A549 (cell line): Measurements from ENCODE around the gene SORBS1. TPM values are rescaled to one million over a fixed set of nuclear protein-coding genes. Genes with fewer than 3 reads are reported as not detected.

Source experiments
- ATAC-seq, 2 experiments: fragments of 200-7000 bp in 1 of 2; fragments of >200 bp in 1 of 2; cut with Nextera tagmentation in 1 of 2; cut with Tn5 transposase in 1 of 2; 3 replicates each; pipeline versions ENCODE4 v1.8.0 to v1.9.1; 2018 to 2020; ENCODE audit warnings: mild to moderate bottlenecking in 1 of 2, moderate library complexity in 1 of 2
- CTCF ChIA-PET: fragments of 300-600 bp; sonication (Branson Sonifier 250); formaldehyde crosslinking; extraction: SDS; loops from one replicate; lab custom pipeline; 2021; ENCODE audit warnings: antibody characterized with exemption, inconsistent platforms; lab: Yijun Ruan, JAX
- POLR2A ChIA-PET: fragments of 350-600 bp; formaldehyde crosslinking; extraction: SDS; loops from one replicate; lab custom pipeline; 2021; ENCODE audit warnings: antibody characterized with exemption, inconsistent platforms; lab: Yijun Ruan, JAX
- DNase-seq, 2 experiments: peaks; one replicate each; pipeline versions ENCODE4 v3.0.0 to v3.0.0-alpha.2; 2011 to 2016; ENCODE audit warnings: low read depth in 1 of 2, low spot score in 1 of 2
- FAIRE-seq: peaks from 2 replicates; lab custom pipeline; 2011; peaks lifted over from hg19 to GRCh38; lab: Jason Lieb, UNC
- H3K27ac ChIP-seq, 2 experiments: fragments of >200 bp; sonication (Bioruptor Twin); formaldehyde crosslinking; 3 replicates each; pipeline ENCODE4 v1.5.1; 2016 to 2017
- H3K4me1 ChIP-seq: fragments of >200 bp; sonication (Bioruptor Twin); formaldehyde crosslinking; 3 replicates; pipeline ENCODE4 v1.6.1; 2016
- H3K4me2 ChIP-seq: fragments of >200 bp; sonication (Bioruptor Twin); formaldehyde crosslinking; 3 replicates; pipeline ENCODE4 v1.6.1; 2016
- H3K4me3 ChIP-seq: fragments of >200 bp; sonication (Bioruptor Twin); formaldehyde crosslinking; 3 replicates; pipeline ENCODE4 v1.5.1; 2016
- H3K9me3 ChIP-seq: fragments of >200 bp; sonication (Bioruptor Twin); formaldehyde crosslinking; 3 replicates; pipeline ENCODE4 v1.6.1; 2016
- CHD2 ChIP-seq: fragments of 150-350 bp; IDR thresholded peaks from 2 replicates; pipeline ENCODE4 v1.6.1; 2014; ENCODE audit warnings: low read length; ENCODE audit not compliant: partially characterized antibody
- CTCF ChIP-seq: fragments of >200 bp; sonication (Bioruptor Twin); formaldehyde crosslinking; IDR thresholded peaks from 3 replicates; pipeline ENCODE4 v1.5.1; 2016
- EP300 ChIP-seq, 2 experiments: fragments of >200 bp; sonication (Bioruptor Twin); formaldehyde crosslinking; IDR thresholded peaks; 2 replicates in 1 of 2; 3 replicates in 1 of 2; pipeline ENCODE4 v1.6.1; 2016 to 2017
- ESRRA ChIP-seq: fragments of 150-350 bp; IDR thresholded peaks from 2 replicates; pipeline ENCODE4 v1.6.1; 2014; ENCODE audit warnings: mild to moderate bottlenecking, low read length, borderline replicate concordance
- FOSB ChIP-seq: fragments of 250-450 bp; sonication (Bioruptor Pico); IDR thresholded peaks from 2 replicates; pipeline ENCODE4 v1.5.0; 2020; ENCODE audit warnings: mild to moderate bottlenecking, moderate library complexity
- GATA3 ChIP-seq: IDR thresholded peaks from 2 replicates; pipeline ENCODE4 v1.6.1; 2012; ENCODE audit warnings: borderline replicate concordance
- HEYL ChIP-seq: fragments of 250-450 bp; sonication (Bioruptor Pico); IDR thresholded peaks from 2 replicates; pipeline ENCODE4 v1.8.0; 2021; ENCODE audit warnings: mild to moderate bottlenecking, moderate library complexity
- HMGXB4 ChIP-seq: fragments of 250-450 bp; sonication (Bioruptor Pico); IDR thresholded peaks from 2 replicates; pipeline ENCODE4 v1.5.0; 2021; ENCODE audit warnings: mild to moderate bottlenecking, moderate library complexity, borderline replicate concordance
- JUN ChIP-seq, 2 experiments: fragments of >200 bp; sonication (Bioruptor Twin); formaldehyde crosslinking; IDR thresholded peaks; 2 replicates in 1 of 2; 3 replicates in 1 of 2; pipeline ENCODE4 v1.6.1; 2016 to 2017
- JUNB ChIP-seq: fragments of >200 bp; sonication (Bioruptor Twin); formaldehyde crosslinking; IDR thresholded peaks from 2 replicates; pipeline ENCODE4 v1.6.1; 2016
- KDM1A ChIP-seq: fragments of 200-600 bp; sonication (generic); IDR thresholded peaks from 2 replicates; pipeline ENCODE4 v1.6.1; 2016; ENCODE audit warnings: low read depth, mild to moderate bottlenecking
- MAFK ChIP-seq: fragments of 450-650 bp; IDR thresholded peaks from 2 replicates; pipeline ENCODE4 v1.6.1; 2014; ENCODE audit not compliant: partially characterized antibody
- MYC ChIP-seq: IDR thresholded peaks from 2 replicates; pipeline ENCODE4 v1.6.1; 2012; ENCODE audit warnings: mild to moderate bottlenecking, inconsistent platforms, low read length, improper control_type of control experiment, borderline replicate concordance
- NPAS2 ChIP-seq: fragments of 250-450 bp; sonication (Bioruptor Pico); IDR thresholded peaks from 2 replicates; pipeline ENCODE4 v1.8.0; 2022; ENCODE audit warnings: mild to moderate bottlenecking, moderate library complexity, borderline replicate concordance
- NR3C1 ChIP-seq: fragments of >200 bp; sonication (Bioruptor Twin); formaldehyde crosslinking; IDR thresholded peaks from 3 replicates; pipeline ENCODE4 v1.6.1; 2017
- POLR2A ChIP-seq: IDR thresholded peaks from 2 replicates; pipeline ENCODE4 v1.6.1; 2012; ENCODE audit warnings: mild to moderate bottlenecking, low read length
- RAD21 ChIP-seq, 2 experiments: fragments of >200 bp in 1 of 2; sonication (Bioruptor Twin) in 1 of 2; formaldehyde crosslinking in 1 of 2; IDR thresholded peaks in 1 of 2; conservative IDR thresholded peaks in 1 of 2; 2 replicates in 1 of 2; 3 replicates in 1 of 2; pipeline ENCODE4 v1.6.1; 2012 to 2018; ENCODE audit warnings: inconsistent platforms in 1 of 2
- RCOR1 ChIP-seq: fragments of 150-350 bp; IDR thresholded peaks from 2 replicates; pipeline ENCODE4 v1.6.1; 2014; ENCODE audit warnings: antibody characterized with exemption, low read length, low read depth
- RFX5 ChIP-seq: fragments of 450-650 bp; IDR thresholded peaks from 2 replicates; pipeline ENCODE4 v1.7.1; 2014; ENCODE audit warnings: antibody characterized with exemption, mild to moderate bottlenecking, moderate library complexity
- RNF2 ChIP-seq: fragments of 200-600 bp; sonication (generic); IDR thresholded peaks from 2 replicates; pipeline ENCODE4 v1.6.1; 2016; ENCODE audit warnings: low read depth, mild to moderate bottlenecking, antibody characterized with exemption, moderate library complexity, borderline replicate concordance
- SMC3 ChIP-seq: fragments of >200 bp; sonication (Bioruptor Twin); formaldehyde crosslinking; IDR thresholded peaks from 3 replicates; pipeline ENCODE4 v1.6.1; 2018; ENCODE audit warnings: inconsistent platforms
- SREBF2 ChIP-seq: fragments of 450-650 bp; IDR thresholded peaks from 2 replicates; pipeline ENCODE4 v1.6.1; 2014; ENCODE audit warnings: mild to moderate bottlenecking, moderate library complexity
- TP53 ChIP-seq: fragments of 250-450 bp; sonication (Bioruptor Pico); IDR thresholded peaks from 2 replicates; pipeline ENCODE4 v1.5.0; 2021; ENCODE audit warnings: mild to moderate bottlenecking, moderate library complexity
- ZFP36 ChIP-seq: fragments of 450-650 bp; IDR thresholded peaks from 2 replicates; pipeline ENCODE4 v1.6.1; 2014; ENCODE audit warnings: borderline replicate concordance; ENCODE audit not compliant: partially characterized antibody
- ZSCAN20 ChIP-seq: fragments of 250-450 bp; sonication (Bioruptor Pico); IDR thresholded peaks from 2 replicates; pipeline ENCODE4 v1.8.0; 2022; ENCODE audit warnings: mild to moderate bottlenecking, moderate library complexity
- WGBS: methylation state at CpG from one replicate; pipeline ENCODE4 v1.1.6; 2017; ENCODE audit errors: missing lambda C conversion rate; 5-methylcytosine and 5-hydroxymethylcytosine counted together
- polyA plus RNA-seq, 4 experiments: library from polyadenylated mRNA; depleted of rRNA in 3 of 4; stranded (reverse); fragments of >200 nt; fragmentation: RNase III in 1 of 4; extraction: RNeasy Plus Mini Kit Qiagen cat#74134 plus additional on column Dnase treatment in 1 of 4; gene quantifications; 2 replicates in 3 of 4; 3 replicates in 1 of 4; pipeline ENCODE4 v1.2.3, GENCODE V29; 2011 to 2017
- TF ChIP-seq, protein P1 (sequence below): fragments of >200 bp; sonication (Bioruptor Twin); formaldehyde crosslinking; IDR thresholded peaks from 3 replicates; pipeline ENCODE4 v1.6.1; 2016
- TF ChIP-seq, protein P2 (sequence below): IDR thresholded peaks from 2 replicates; pipeline ENCODE4 v1.6.1; 2012

Gene SORBS1
- polyA plus RNA-seq, 2 of the 4 experiments (the other 2 are of a cell fraction) = 0.39 to 0.80 TPM

DNA sequence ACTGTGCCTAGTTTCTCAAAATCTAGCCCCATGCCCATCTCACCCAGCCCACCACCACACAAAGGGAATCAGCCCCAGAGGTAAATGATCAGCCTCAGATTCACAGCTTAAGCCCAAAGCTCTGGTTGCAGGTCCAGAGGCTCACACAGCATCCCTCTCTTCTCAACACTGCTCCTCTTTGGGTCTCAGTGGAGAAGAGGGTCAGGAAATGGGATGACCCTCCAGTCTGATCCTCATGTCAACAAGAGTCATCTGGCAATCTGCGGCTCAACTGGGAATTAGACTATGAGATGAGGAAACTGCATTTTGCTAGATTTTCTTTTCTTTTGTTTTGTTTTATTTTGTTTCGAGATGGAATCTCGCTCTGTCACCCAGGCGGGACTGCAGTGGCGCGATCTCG, 144.2 kb downstream of the SORBS1 start:
- no peak for DNase-seq

DNA sequence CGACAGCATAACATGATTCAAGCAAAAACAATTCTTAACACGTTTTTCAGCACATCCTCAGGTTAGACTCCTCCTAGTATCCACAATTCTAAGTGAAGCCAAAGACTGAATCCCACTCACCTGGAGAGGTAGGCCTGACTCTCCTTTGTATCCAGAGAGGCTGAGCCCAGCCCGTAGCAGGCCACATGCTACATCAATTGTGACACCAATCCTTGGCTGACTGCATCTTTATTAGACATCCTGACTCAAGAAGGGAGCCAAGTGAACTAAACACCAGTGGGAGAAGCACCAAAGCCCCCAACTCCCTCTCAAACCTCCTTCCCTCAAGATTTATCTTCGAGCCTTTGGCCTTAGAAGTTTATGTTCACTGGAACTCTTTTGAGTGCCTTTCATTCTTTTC, 144.9 kb downstream of the SORBS1 start:
- DNase-seq = no peak
- Histone ChIP-seq H3K4me1 (no peaks in the 10 kb centered on the region), H3K4me3 (no peak overlapping the region), H3K4me2 (no peak overlapping the region), H3K9me3 (no peaks in the 10 kb centered on the region), H3K27ac (no peak overlapping the region)
- POLR2A ChIA-PET = no interaction called here
- no peak for FAIRE-seq
- CTCF ChIA-PET = interaction anchor here (1.0 to 1.5 kb wide), 3 partner anchors 10 to 52 kb away, joined by 3 to 7 read pairs (median 4); no protein-coding TSS in a partner anchor
- TF ChIP-seq HMGXB4 = no peak
- no peak for TF ChIP-seq RFX5
- no peak for TF ChIP-seq HEYL (CRISPR knock-in tag)
- TF ChIP-seq KDM1A = no peak
- TF ChIP-seq CTCF = no peak
- no peak for TF ChIP-seq EP300 (IDR thresholded peaks at IDR 0.05)
- TF ChIP-seq CHD2 = no peak
- no peak for TF ChIP-seq ZSCAN20 (CRISPR knock-in tag)
- no peak for TF ChIP-seq TP53 (CRISPR knock-in tag)
- no peak for TF ChIP-seq NR3C1
- no peak for TF ChIP-seq ZFP36
- TF ChIP-seq SMC3 = no peak
- no peak for ATAC-seq
- 27% methylated on average over 4 of the region's 4 CpGs for WGBS

More for the DNA sequence above, 144.2 kb downstream of the SORBS1 start:
- Histone ChIP-seq H3K4me1 (no peaks in the 10 kb centered on the region), H3K27ac (no peak overlapping the region), H3K4me2 (no peak overlapping the region), H3K4me3 (no peak overlapping the region), H3K9me3 (no peaks in the 10 kb centered on the region)
- CTCF ChIA-PET = interaction anchor here (0.7 to 1.5 kb wide), 4 partner anchors 9 to 53 kb away, joined by 3 to 7 read pairs (median 4); no protein-coding TSS in a partner anchor
- TF ChIP-seq GATA3 (no peak), SREBF2 (no peak), MYC (no peak), RNF2 (no peak), FOSB (no peak), JUNB (no peak), RAD21 (conservative IDR thresholded peaks at IDR 0.05 in 1 of 2, IDR thresholded peaks at IDR 0.05 in 1 of 2) (no peak), ZSCAN20 (CRISPR knock-in tag) (no peak), POLR2A (no peak), SMC3 (no peak), MAFK (no peak), CTCF (no peak), NPAS2 (no peak), JUN (IDR thresholded peaks at IDR 0.05) (no peak), ESRRA (no peak), NR3C1 (no peak), RCOR1 (no peak)
- TF ChIP-seq, protein P1, sequence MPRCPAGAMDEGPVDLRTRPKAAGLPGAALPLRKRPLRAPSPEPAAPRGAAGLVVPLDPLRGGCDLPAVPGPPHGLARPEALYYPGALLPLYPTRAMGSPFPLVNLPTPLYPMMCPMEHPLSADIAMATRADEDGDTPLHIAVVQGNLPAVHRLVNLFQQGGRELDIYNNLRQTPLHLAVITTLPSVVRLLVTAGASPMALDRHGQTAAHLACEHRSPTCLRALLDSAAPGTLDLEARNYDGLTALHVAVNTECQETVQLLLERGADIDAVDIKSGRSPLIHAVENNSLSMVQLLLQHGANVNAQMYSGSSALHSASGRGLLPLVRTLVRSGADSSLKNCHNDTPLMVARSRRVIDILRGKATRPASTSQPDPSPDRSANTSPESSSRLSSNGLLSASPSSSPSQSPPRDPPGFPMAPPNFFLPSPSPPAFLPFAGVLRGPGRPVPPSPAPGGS = no peak
- TF ChIP-seq, protein P2, sequence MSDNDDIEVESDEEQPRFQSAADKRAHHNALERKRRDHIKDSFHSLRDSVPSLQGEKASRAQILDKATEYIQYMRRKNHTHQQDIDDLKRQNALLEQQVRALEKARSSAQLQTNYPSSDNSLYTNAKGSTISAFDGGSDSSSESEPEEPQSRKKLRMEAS = no peak
- 85% methylated on average over 7 of the region's 7 CpGs for WGBS
- POLR2A ChIA-PET = no interaction called here
- ATAC-seq = no peak
- FAIRE-seq = no peak
